ENCODE results near the gene NFKBIE.

NFKBIE gene

GRCh38 chr6:44225579-44226325, 39.6 kb downstream of the NFKBIE start:
- DNase-seq (ENCODE audit: low spot score): no peak

GRCh38 chr6:44224965-44225305, 40.4 kb downstream of the NFKBIE start:
- no peak for DNase-seq (ENCODE audit: low spot score)

- DNase-seq (ENCODE audit: low spot score): no peak
Observed at GRCh38 chr6:44224029-44224964, 41.1 kb downstream of the NFKBIE start.

GRCh38 chr6:44223319-44224028, 41.9 kb downstream of the NFKBIE start, which contains the start of gene SLC29A1:
Gene SLC29A1 (plus strand): TSS chr6:44223595. CDS start chr6:44227314, 3,719 bp downstream.
- DNase-seq (ENCODE audit: low spot score): peak; percentile 80

GRCh38 chr6:44222486-44223318, 42.6 kb downstream of the NFKBIE start:
- no peak for DNase-seq (ENCODE audit: low spot score)

- no peak for DNase-seq (ENCODE audit: low spot score)
Observed at GRCh38 chr6:44221961-44222335, 43.4 kb downstream of the NFKBIE start.

GRCh38 chr6:44221291-44221960, 43.9 kb downstream of the NFKBIE start:
- peak; percentile 83 for DNase-seq (ENCODE audit: low spot score)

- no peak for DNase-seq (ENCODE audit: low spot score)
Observed at GRCh38 chr6:44220913-44221290, 44.4 kb downstream of the NFKBIE start.

GRCh38 chr6:44219815-44220784, 45.3 kb downstream of the NFKBIE start:
- no peak for DNase-seq (ENCODE audit: low spot score)

GRCh38 chr6:44219053-44219814, 46.1 kb downstream of the NFKBIE start:
- DNase-seq (ENCODE audit: low spot score): peak; percentile 57

GRCh38 chr6:44217332-44218143, 47.8 kb downstream of the NFKBIE start:
- peak; percentile 64 for DNase-seq (ENCODE audit: low spot score)

GRCh38 chr6:44216677-44217331, 48.5 kb downstream of the NFKBIE start, which contains the start of gene MYMX:
Gene MYMX (plus strand): TSS chr6:44216926. CDS start chr6:44217472, 546 bp downstream.
- DNase-seq (ENCODE audit: low spot score): no peak

- no peak for DNase-seq (ENCODE audit: low spot score)
Observed at GRCh38 chr6:44214307-44214706, 51.0 kb downstream of the NFKBIE start.

GRCh38 chr6:44211284-44211683, 54.1 kb downstream of the NFKBIE start:
- DNase-seq (ENCODE audit: low spot score): no peak

All from Ammon's horn (tissue), 1 donor.